Spleen (tissue), 11 donors: ENCODE results near the gene SORBS2. TPM values are rescaled to one million over a fixed set of nuclear protein-coding genes. Genes with fewer than 3 reads are reported as not detected.

ENCODE experiments used
- DNase-seq: peaks from one replicate; pipeline ENCODE4 v3.0.0-alpha.2; 2020
- H3K27ac ChIP-seq, 8 donors: fragments of 200-600 bp; sonication (generic) in 7 of 8; 1 replicate in 4 of 8; 2 replicates in 4 of 8; pipeline versions ENCODE4 v1.5.0 to v1.8.0; 2016 to 2021; ENCODE audit warnings: inconsistent platforms in 4 of 8, mild to moderate bottlenecking in 4 of 8, moderate library complexity in 1 of 8
- H3K27me3 ChIP-seq, 7 donors: fragments of 200-600 bp; sonication (generic) in 6 of 7; replicated peaks in 1 of 7; 1 replicate in 4 of 7; 2 replicates in 3 of 7; pipeline versions ENCODE4 v1.5.0 to v1.8.0; 2016 to 2021; ENCODE audit warnings: inconsistent platforms in 3 of 7, mild to moderate bottlenecking in 1 of 7
- H3K36me3 ChIP-seq, 6 donors: fragments of 200-600 bp; sonication (generic) in 5 of 6; 1 replicate in 4 of 6; 2 replicates in 2 of 6; pipeline versions ENCODE4 v1.5.0 to v1.8.0; 2016 to 2021; ENCODE audit warnings: inconsistent platforms in 2 of 6
- H3K4me1 ChIP-seq, 6 donors: fragments of 200-600 bp; sonication (generic) in 5 of 6; 1 replicate in 3 of 6; 2 replicates in 3 of 6; pipeline versions ENCODE4 v1.5.0 to v1.8.0; 2016 to 2021; ENCODE audit warnings: inconsistent platforms in 3 of 6
- H3K4me3 ChIP-seq, 8 donors: fragments of 200-600 bp; sonication (generic) in 7 of 8; 1 replicate in 4 of 8; 2 replicates in 4 of 8; pipeline versions ENCODE4 v1.5.0 to v1.8.0; 2016 to 2021; ENCODE audit warnings: inconsistent platforms in 4 of 8, mild to moderate bottlenecking in 4 of 8, moderate library complexity in 2 of 8
- H3K9me3 ChIP-seq, 8 donors: fragments of 200-600 bp; sonication (generic) in 7 of 8; 1 replicate in 4 of 8; 2 replicates in 4 of 8; pipeline versions ENCODE4 v1.5.0 to v1.8.0; 2016 to 2021; ENCODE audit warnings: inconsistent platforms in 4 of 8
- POLR2A ChIP-seq, 3 donors: fragments of 450-650 bp; IDR thresholded peaks; one replicate each; pipeline ENCODE4 v1.5.1; 2017; ENCODE audit warnings: antibody characterized with exemption in 3 of 3, mild to moderate bottlenecking in 1 of 3
- POLR2AphosphoS5 ChIP-seq, 3 donors: sonication (generic); formaldehyde crosslinking; IDR thresholded peaks; one replicate each; pipeline ENCODE4 v1.5.1; 2017; ENCODE audit warnings: antibody characterized with exemption in 3 of 3
- WGBS, 5 donors: extraction: QIAGEN DNeasy Blood & Tissue Kit in 3 of 5; methylation state at CpG; one replicate each; pipeline versions ENCODE4 v1.1.5 to v1.1.7; 2013 to 2018; 5-methylcytosine and 5-hydroxymethylcytosine counted together
- intact Hi-C: fragments of 100-400 bp; cut with DNase I; formaldehyde crosslinking; loops from one replicate; pipeline ENCODE4 v1.15.0; 2023; ENCODE audit warnings: low total_unique reads
- polyA plus RNA-seq, 3 donors: library from polyadenylated mRNA; stranded (reverse); fragments of 200-250 nt; gene quantifications; one replicate each; pipeline ENCODE4 v1.2.1, GENCODE V29; 2013
- total RNA-seq, 7 donors: library from RNA; depleted of rRNA in 3 of 7; stranded (reverse); fragments of >200 nt in 3 of 7; fragmentation: NEBNext Ultra II Directional in 4 of 7; extraction: Animal tissue kit (Norgen Biotek cat#: 25700) in 4 of 7; gene quantifications; one replicate each; pipeline versions ENCODE4 v1.1.0 to v1.2.1, GENCODE V29; 2016 to 2021
- TF ChIP-seq, protein P1 (sequence below), 11 experiments: fragments of 200-600 bp in 7 of 11; fragments of 450-650 bp in 4 of 11; sonication (generic) in 4 of 11; IDR thresholded peaks in 8 of 11; conservative IDR thresholded peaks in 3 of 11; 1 replicate in 7 of 11; 2 replicates in 4 of 11; pipeline versions ENCODE4 v1.4.0 to v1.8.0; 2016 to 2021; ENCODE audit warnings: antibody characterized with exemption in 11 of 11, inconsistent platforms in 4 of 11, mild to moderate bottlenecking in 1 of 11
- donor health status: healthy with polysubstance abuse.
- donor health status: DM: no; HTN: no; CAD: no; lungs with moderate emphysema.
- donor health status: DM: no; HTN: no; CAD: no.
- donor health status: Bipolar disorder and iron deficiency.
- donor health status: healthy.
- donor health status: DM: no; HTN: no; CAD: no.
- donor health status: DM: yes; HTN: yes; CAD: no.

The SORBS2 gene
- total and polyA plus RNA-seq, 10 donors, result 5.9 to 128 (median 84.8) TPM

GRCh38 chr4:185672618-185673017, 139.4 kb downstream of the SORBS2 start:
- Histone ChIP-seq H3K4me1 (no peaks in the 10 kb centered on the region), H3K36me3 (no peaks in the 10 kb centered on the region), H3K27me3 (no peaks in the 10 kb centered on the region), H3K27ac (no peak overlapping the region), H3K4me3 (no peak overlapping the region), H3K9me3 (no peaks in the 10 kb centered on the region)
- 58 to 87% (median 62%) methylated on average over 4 of the region's 4 CpGs for WGBS, 5 donors
- DNase-seq, result no peak
- intact Hi-C loops, result no loop called here
- TF ChIP-seq POLR2A (IDR thresholded peaks at IDR 0.05) (no peak), POLR2AphosphoS5 (IDR thresholded peaks at IDR 0.05) (no peak)
- TF ChIP-seq, protein P1, sequence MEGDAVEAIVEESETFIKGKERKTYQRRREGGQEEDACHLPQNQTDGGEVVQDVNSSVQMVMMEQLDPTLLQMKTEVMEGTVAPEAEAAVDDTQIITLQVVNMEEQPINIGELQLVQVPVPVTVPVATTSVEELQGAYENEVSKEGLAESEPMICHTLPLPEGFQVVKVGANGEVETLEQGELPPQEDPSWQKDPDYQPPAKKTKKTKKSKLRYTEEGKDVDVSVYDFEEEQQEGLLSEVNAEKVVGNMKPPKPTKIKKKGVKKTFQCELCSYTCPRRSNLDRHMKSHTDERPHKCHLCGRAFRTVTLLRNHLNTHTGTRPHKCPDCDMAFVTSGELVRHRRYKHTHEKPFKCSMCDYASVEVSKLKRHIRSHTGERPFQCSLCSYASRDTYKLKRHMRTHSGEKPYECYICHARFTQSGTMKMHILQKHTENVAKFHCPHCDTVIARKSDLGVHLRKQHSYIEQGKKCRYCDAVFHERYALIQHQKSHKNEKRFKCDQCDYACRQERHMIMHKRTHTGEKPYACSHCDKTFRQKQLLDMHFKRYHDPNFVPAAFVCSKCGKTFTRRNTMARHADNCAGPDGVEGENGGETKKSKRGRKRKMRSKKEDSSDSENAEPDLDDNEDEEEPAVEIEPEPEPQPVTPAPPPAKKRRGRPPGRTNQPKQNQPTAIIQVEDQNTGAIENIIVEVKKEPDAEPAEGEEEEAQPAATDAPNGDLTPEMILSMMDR (IDR thresholded peaks at IDR 0.05 in 8 of 11, conservative IDR thresholded peaks at IDR 0.05 in 3 of 11), result no peak

DNA sequence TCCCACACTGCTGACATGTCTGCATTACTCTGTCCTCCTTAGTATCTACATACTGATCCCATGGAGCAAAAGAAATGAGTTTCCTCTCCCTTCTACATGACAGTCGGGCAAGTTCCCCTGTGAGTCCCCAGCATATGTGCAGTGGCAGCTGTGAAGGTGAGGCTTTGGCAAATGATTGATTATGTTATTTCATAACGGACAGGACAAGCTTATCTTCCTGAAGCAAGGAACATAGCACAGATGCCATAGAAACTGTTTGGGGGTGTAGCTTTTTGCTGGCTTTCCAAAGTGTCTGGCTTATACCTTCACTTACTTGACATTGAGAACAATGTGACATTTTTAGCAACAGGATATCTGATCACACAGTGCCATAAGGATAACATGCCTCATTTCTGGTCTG, 139.8 kb downstream of the SORBS2 start:
- intact Hi-C loops, result no loop called here
- H3K36me3 ChIP-seq, result no peaks in the 10 kb centered on the region
- no peaks in the 10 kb centered on the region for H3K9me3 ChIP-seq
- TF ChIP-seq POLR2A (IDR thresholded peaks at IDR 0.05), result no peak
- no peak for TF ChIP-seq POLR2AphosphoS5 (IDR thresholded peaks at IDR 0.05)
- TF ChIP-seq, protein P1 (IDR thresholded peaks at IDR 0.05 in 8 of 11, conservative IDR thresholded peaks at IDR 0.05 in 3 of 11), result no peak
- no peaks in the 10 kb centered on the region for H3K4me1 ChIP-seq
- H3K27me3 ChIP-seq, result no peaks in the 10 kb centered on the region
- H3K4me3 ChIP-seq, result no peak overlapping the region
- no peak for DNase-seq
- 30 to 87% (median 54%) methylated on average over 2 of the region's 2 CpGs for WGBS, 5 donors
- no peak overlapping the region for H3K27ac ChIP-seq

GRCh38 chr4:185671496-185671895, 140.5 kb downstream of the SORBS2 start:
- intact Hi-C loops, result no loop called here
- no peaks in the 10 kb centered on the region for H3K27me3 ChIP-seq
- no peak overlapping the region for H3K27ac ChIP-seq
- no peak for DNase-seq
- no peaks in the 10 kb centered on the region for H3K4me1 ChIP-seq
- WGBS, 5 donors, result 64 to 90% (median 84%) methylated on average over 4 of the region's 4 CpGs
- H3K9me3 ChIP-seq, result no peaks in the 10 kb centered on the region
- H3K36me3 ChIP-seq, result no peaks in the 10 kb centered on the region
- TF ChIP-seq POLR2AphosphoS5 (IDR thresholded peaks at IDR 0.05), result no peak
- TF ChIP-seq, protein P1 (IDR thresholded peaks at IDR 0.05 in 8 of 11, conservative IDR thresholded peaks at IDR 0.05 in 3 of 11), result no peak
- no peak for TF ChIP-seq POLR2A (IDR thresholded peaks at IDR 0.05)
- H3K4me3 ChIP-seq, result no peak overlapping the region

- Histone ChIP-seq H3K4me1 (no peaks in the 10 kb centered on the region), H3K36me3 (no peaks in the 10 kb centered on the region), H3K27ac (no peak overlapping the region), H3K4me3 (no peak overlapping the region), H3K9me3 (no peaks in the 10 kb centered on the region), H3K27me3 (no peaks in the 10 kb centered on the region)
- no peak for DNase-seq
- TF ChIP-seq, protein P1 (IDR thresholded peaks at IDR 0.05 in 8 of 11, conservative IDR thresholded peaks at IDR 0.05 in 3 of 11), result no peak
- TF ChIP-seq POLR2AphosphoS5 (IDR thresholded peaks at IDR 0.05), result no peak
- 77 to 90% (median 87%) methylated on average over 2 of the region's 2 CpGs for WGBS, 5 donors
- intact Hi-C loops, result no loop called here
These were observed 140.9 kb downstream of the SORBS2 start for GRCh38 chr4:185671066-185671465.
